ENCODE measurements around the gene LENG8.
"Not testable (repeated sequence)": the region's sequence is repeated elsewhere in the genome, so short reads cannot be mapped to it uniquely, and the experiment has no call there.

Gene LENG8

DNA sequence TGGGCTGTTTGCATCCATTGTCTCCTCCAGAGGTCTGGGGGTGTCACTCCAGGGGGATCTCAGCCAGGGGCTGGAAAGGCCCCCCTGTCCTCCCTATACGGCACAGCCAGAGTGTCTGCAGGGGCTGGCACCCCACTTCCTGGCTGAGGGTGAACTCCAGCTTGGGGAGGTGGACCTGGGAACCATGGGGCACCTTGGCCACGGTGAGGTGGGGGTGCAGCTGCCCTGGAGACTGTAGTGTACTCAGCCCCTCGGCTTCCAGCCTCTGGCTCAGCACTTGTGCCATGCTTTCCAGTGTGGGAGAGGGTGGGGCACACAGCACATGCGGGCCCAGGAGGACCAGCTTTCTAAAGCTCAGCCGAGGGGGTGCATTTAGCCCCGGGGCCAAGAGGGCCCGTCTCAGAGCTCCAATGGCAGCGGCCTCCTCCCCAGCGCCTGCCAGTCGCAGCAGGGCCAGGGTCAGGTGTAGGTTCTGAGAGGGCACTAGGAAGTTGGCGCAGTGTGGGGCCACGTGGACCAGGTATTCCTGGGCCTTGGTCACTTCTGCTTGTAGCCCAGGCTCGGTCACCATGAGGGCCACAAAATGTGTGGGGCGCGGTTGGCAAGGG is 13.2 kb downstream of the LENG8 start:
- DNase-seq = no peak

- peak; percentile 68 for DNase-seq
Measured at GRCh38 chr19:54462655-54463530, 13.9 kb downstream of the LENG8 start.

GRCh38 chr19:54463531-54464043 is 14.6 kb downstream of the LENG8 start, which contains the start of gene LENG9:
TSS of gene LENG9 (minus strand) at chr19:54463778. CDS start at chr19:54463526, 252 bp downstream.
- peak; percentile 99 for DNase-seq

DNA sequence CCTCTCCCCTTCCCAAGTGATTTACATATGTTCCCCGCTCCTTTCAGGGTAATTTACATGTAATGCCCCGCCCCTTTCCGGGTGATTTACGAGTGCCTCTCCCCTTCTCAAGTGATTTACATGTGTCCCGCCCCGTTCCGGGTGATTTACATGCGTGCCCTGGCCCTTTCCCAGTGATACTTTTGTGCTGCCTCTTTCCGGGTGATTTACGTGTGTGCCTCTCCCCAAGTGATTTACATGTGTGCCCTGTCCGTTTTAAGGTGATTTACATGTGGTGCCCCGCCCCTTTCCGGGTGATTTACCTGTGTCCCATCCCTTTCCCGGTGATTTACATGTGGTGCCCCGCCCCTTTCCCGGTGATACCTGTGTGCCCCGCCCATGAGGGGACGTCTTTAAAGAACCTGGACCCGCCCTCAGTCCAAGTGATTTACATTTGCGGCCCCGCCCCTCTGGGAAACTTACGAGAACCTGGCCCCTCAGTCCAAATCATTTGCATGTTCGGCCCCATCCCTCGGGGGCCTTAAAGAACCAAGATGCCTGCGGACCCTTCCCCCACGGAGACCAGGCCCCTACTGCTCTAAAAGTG is 15.1 kb downstream of the LENG8 start:
- peak; percentile 96 for DNase-seq

DNA sequence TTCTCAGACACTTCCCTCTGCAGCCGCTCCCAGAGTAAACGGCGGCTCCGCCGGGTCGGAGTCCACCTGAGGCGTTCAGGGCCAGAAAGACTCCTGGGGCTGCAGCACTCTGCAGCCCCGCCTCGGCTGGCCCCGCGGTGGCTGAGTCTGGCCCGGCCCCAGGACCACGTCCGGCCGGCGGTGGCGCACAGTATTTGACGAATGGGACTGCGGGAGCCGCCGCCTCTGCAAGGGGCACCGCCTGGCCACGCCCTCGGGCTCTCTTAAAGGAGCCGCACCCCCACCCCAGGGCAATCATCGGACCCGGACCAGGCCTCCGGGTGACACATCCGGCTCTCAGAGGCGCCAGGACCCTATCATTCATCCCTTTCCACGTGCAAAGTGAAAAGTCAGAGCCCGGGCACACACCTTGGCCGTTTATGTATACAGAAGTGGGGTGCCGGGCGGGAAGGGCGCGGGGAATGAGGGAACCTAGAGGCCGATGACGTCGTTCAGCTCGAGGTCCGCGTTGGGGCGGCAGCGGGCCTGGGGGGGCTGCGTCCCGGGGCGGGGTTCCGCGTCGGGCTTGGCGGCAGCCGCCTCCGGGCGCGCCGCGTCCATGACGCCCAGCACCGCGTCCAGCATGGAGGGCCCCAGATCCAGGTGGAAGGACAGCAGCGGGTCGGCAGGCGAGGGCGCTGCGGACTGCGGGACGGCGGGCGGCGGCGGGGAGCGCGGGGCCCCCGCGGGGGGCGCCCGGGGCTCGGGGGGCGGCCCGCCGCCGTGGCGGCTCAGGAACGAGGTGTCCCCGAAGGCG is 15.8 kb downstream of the LENG8 start:
- DNase-seq = peak; percentile 90

DNA sequence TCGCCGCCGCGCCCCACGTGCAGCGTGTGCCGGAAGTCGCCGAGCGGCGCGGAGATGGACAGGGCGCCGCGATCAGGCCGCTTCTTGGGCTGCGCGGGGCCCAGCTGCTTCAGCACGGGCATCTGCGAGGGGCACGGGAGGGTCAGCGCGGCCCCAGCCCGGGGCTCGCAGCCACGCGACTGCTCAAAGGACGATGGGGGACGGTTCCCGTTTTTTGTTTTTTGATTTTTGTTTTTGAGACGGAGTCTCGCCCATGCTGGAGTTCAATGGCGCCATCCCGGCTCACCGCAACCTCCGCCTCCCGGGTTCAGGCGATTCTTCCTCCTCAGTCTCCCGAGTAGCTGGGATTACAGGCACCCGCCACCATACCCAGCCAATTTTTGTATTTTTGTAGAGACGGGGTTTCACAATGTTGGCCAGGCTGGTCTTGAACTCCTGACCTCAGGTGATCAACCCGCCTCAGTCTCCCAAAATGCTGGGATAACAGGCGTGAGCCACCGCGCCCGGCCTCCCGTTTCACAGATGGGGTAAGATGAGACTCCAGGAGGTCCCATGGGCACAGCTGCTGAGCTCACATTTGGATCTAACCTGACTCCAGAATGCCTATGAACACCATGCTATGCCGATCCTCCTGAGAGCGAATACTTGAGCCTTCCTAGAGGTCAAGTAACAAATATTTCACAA is 16.6 kb downstream of the LENG8 start:
- no peak for DNase-seq

- DNase-seq = not testable (repeated sequence)
Measured at GRCh38 chr19:54466110-54466480, 17.1 kb downstream of the LENG8 start.

GRCh38 chr19:54469496-54469934 is 20.5 kb downstream of the LENG8 start:
- no peak for DNase-seq

DNA sequence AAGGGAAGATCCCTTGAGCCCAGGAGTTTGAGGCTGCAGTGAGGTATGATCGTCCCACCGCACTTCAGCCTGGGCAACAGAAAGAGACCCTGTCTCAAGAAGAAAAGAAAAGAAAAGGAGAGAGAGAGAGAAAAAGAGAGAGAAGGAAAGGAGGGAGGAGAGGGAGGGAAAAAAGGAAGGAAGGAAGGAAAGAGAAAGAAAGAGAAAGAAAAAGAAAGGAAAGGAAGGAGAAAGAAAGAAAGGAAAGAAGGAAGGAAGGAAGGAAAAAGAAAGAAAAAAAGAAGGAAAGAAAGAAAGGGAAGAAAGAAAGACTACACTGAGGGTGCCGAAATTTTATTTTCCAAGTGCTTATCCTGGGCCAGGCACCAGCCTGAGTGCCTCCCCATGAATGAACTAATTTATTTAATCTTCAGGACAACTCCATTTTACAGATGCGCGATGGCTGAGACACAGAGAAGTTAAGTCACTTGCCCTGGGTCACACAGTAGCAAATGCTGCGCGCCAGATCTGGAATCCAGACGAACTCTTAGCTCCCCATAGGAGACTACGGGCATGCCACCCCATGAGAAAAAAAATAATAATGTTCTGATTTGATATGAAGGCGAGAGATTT is 21.4 kb downstream of the LENG8 start:
- DNase-seq = no peak

DNA sequence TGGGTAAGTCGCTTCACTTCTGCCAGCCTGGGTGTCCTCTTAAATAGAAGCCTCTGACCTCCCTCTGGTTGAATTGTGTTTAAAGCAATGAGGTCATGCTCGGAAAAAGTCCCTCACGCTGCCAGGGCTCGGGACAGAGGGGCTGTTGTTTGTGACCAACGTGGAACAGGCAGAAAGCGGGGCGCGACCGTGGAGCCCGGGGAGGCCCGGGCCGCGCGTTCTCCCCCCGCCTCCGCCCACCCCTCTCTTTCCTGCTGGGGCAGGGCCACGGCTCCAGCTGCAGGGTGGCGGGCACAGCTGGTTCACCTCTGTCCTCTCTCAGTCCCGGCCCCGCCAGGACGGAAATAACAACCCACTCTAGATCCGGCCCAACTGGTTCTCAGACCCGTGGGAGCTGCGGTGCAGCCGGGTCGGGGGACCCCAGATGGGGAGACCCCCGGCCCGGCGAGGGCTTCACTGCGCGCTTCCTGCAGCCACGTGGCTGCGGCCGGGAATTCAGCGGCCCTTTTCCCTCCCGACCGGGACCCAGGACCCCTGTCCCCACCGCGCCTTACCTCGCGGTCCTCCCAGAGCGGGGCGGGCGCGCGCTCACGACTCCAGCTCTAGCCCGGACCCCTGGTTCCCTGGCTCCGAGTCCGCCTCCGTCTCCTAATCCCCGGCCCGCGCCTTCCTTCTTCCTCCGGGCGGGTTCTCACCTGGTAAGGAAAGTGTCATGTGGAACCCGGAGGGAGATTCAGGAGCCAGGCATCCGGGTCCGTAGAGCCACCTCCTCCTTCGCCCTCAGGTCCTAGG is 22.2 kb downstream of the LENG8 start:
- DNase-seq = no peak

DNA sequence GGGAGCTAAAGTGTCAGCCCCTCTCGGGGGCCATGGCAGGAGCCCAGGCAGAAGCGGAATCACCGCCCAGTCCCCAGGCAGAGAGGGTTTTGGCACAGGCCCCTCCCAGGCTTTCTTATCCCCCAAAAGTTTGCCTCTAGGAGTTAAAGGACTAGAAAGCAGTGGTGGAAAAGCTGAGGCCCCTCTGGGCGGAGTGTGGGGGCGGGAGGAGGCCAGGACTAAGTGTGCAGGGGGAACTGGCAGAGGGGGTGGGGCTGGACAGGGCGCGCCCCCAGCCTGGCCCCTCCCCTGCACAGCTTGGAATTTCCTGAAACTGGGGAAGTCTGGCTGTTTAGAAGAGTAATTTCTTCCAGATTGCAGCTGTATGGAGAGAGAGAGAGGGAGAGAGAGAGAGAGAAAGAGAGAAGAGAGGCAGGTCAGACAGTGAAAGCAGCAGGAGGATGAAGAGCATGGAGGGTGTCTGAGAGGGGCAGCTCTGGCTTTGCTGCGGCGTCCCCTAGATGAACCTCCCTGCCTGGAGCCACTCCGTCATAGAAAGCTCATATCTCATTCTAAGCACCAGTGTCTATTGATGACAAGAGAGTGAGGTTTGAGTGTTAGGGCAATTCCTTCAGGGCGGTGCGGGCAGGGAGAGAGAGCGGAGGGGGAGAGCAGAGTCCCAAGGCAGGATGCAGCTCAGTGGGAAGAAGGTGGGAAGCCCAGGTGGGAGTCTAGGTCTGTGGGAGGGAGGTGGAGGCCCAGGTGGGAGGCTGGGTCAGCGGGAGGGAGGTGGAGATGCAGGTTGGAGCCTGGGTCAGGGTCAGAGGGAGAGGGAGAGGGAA is 24.3 kb downstream of the LENG8 start, which contains the start of gene CDC42EP5:
Gene CDC42EP5 (minus strand): TSS at position 226 of the 821 bp plus-strand sequence. CDS start 7,749 bp downstream, outside the sequence.
- no peak for DNase-seq

DNA sequence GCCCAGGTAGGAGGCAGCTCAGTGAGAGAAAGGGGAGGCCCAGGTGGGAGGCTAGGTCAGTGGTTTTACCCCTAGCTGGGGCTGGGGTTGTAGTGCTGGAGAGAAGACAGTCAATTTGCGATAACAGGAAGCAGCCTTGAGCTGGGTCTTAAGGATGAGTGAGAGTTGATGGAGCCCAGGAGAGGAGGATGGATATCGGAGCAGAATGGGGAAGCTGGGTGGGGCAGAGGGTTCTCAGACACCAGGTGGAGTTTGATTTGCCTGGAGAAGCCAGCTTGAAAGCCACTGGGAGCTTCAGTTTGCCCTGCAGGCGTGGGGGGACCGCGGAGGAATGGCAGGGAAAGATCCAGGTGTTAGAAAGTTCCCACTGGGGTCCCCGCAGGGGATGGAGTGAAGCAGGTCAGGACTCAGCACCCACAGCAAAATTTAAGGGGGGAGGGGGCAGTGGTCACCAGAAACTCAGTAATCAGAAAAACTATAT is 24.9 kb downstream of the LENG8 start:
- no peak for DNase-seq

DNA sequence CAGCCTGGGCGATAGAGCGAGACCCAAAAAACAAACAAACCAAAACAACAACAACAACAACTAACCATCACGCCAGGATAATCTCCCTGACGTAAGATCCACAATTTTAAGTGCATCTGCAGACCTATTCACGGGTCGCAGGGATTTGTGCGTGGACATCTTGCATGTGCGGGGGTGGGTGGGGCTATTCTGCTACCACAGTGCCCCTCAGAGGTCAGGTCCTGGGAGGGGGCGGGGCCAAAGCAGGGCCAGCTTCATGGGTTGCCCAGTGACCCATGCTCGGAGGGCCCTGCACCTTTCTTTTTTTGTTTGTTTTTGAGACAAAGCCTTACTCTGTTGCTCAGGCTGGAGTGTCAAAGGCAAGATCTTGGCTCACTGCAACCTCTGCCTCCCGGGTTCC is 26.7 kb downstream of the LENG8 start:
- DNase-seq = no peak

DNA sequence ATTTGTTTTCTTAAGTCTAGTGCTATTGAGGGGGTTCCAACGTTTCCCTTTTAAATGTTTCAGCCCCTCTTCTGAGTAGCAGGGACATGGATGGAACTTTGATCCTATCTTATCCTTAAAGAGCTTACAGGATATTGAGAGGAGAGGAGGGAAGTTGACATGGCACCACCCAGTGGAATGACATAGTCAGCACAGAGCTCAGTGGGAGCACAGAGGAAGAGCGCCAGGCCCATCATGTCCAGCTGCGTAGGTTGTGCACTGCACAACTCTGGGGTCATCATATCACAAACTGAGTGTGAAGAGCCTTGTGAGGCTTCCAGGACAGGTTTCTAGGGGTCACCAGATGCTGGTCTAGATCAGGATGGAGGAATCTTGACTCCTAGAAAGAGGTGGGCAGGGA is 28.7 kb downstream of the LENG8 start:
- no peak for DNase-seq

DNA sequence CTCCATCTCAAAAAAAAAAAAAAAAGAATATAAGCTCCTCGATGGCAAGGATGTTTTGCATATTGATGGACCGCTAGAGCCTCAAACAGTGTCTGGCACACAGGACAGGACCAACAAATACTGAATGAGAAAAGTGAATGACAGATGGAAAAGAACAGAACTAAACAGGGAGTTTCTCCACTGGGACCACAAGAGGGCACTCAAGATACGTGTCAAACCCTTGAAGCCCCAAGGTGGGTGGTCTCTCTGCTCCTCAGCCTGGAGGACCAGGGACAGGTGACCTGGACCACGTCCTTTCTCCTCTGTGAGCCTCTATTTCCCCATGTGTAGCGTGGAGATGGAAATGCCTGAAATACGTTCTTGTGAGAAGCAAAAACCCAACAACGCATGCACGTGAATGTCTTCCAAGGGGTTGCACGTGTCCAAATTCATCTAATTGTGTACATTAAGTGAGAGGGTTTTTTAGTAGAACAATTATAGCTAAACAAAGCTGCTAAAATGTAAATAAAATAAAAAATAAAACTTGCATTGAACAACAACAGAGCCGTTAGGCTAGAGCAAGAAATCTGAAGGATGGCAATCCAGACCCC is 29.8 kb downstream of the LENG8 start:
- DNase-seq = no peak

- no peak for DNase-seq
Measured at GRCh38 chr19:54480051-54480450, 31.1 kb downstream of the LENG8 start.

- DNase-seq = no peak
Measured at GRCh38 chr19:54481326-54481930, 32.4 kb downstream of the LENG8 start.

DNA sequence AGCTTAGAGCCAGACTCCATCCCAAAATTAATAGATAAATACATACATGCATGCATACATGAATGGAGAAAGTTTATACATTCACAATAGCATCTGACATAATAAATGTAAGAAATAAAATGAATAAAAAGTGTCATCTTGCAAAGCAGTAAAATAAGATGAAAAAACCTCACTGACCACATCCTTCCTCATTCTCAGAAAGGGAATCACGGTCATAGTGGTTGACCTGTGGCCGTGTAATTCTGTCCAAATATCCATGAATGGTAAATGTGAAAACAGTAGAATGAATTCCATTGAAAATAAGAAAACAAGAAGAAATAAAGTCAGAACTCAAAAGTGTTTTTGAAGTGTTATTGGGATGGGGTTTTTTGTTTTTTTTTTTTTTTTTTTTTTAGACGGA is 33.9 kb downstream of the LENG8 start:
- no peak for DNase-seq

DNA sequence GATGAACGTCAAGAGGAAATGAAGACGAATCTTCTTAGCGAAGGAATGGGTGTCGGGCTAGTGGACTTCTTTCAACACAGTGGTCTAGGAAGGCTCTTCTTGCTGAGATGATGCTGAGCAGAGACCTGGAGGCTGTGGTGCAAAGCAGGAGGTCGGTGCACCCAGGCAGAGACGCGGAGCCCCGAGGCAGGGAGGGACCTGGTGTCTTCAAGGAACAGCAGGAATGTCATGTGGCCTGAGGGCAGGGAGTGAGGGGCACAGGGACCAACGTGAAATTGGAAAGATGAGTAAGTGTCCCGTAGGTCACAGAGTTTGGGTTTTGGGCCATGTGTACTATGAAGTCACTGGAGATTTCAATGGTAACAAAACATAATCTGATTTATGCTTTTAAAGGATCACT is 35.5 kb downstream of the LENG8 start:
- DNase-seq = no peak

All from stimulated activated CD4-positive, alpha-beta T cell treated with anti-CD3 and anti-CD28 coated beads, Interleukin-1b, Interleukin-23, amount 100 ng/mL, for 48 hours (primary cell).